HG02852 (cell line): ENCODE data around the gene LIMA1.
"Not testable (repeated sequence)": the region's sequence is repeated elsewhere in the genome, so short reads cannot be mapped to it uniquely, and the experiment has no call there.

Experiments
- ATAC-seq: cut with Tn5 transposase; IDR thresholded peaks from one replicate; pipeline ENCODE4 v1.9.1; 2021; ENCODE audit warnings: mild to moderate bottlenecking, moderate library complexity; ENCODE audit not compliant: unreplicated experiment

The LIMA1 gene

GRCh38 chr12:50220363-50220995 lies 62.8 kb downstream of the LIMA1 start:
- ATAC-seq, result peak; percentile 48

DNA sequence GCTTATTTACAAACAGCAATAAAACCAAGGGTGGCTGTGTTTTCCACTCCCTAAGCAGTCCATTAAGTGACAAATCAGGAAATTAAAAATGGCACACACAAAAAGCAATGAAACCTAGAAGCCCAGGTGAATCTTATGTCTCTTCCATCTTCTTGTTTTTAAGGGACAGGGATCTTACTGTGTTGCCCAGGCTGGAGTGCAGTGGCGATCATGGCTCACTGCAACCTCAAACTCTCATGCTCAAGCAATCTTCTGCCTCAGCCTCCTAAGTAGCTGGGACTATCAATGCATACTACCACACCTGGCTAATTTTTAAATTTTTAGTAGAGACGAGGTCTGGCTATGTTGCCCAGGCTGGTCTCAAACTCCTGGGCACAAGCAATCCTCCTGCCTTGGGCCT lies 63.8 kb downstream of the LIMA1 start:
- no peak for ATAC-seq

DNA sequence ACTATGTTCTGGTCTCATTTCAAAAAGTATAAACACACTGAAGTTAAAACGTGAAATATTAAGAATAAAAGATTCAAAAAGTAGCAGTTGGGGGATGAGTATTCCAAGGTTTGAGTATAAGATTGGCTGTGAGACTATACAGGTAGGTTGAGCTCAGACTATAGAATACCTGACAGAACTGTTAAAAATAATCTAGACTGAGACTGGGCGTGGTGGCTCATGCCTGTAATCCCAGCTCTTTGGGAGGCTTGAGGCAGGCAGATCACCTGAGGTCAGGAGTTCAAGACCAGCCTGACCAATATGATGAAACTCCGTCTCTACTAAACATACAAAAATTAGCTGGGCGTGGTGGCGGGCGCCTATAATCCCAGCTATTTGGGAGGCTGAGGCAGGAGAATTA lies 64.3 kb downstream of the LIMA1 start:
- ATAC-seq, result not testable (repeated sequence)

DNA sequence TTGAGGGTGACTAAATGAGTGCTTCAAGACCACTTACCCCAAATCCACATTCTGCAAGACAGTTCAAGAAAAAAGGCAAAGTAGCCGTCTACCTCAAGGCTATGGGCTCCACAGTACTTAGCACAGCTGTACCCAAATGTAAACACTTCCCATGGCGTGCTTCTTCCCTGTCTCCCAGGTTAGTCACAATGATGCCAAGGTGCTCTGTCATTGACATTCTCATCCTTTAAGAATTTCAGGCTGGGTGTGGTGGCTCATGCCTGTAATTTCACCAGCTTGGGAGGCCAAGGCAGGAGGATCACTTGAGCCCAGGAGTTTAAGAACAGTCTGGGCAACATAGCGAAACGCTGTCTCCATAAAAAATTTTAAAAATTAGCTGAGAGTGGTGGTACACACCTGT lies 64.9 kb downstream of the LIMA1 start:
- no peak for ATAC-seq

DNA sequence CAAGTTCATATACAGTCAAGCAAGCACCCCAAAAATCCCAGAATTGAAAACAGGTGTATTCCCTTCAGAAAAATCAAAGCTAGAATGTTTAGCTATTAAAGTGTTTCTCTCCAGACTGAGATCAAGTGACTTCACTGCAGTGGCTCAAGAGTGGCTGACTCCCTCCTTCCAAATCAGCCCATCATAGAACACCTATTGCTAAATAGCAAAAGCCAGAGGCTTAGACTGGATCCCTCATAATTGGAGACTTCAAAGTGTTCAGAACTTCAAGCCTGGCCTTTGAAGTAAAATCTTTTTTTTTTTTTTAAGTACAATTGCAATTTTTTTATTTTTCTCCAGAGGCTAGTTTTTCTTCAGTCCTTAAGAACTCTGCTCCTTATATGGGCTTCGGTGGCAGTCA lies 66.1 kb downstream of the LIMA1 start:
- ATAC-seq, result no peak

DNA sequence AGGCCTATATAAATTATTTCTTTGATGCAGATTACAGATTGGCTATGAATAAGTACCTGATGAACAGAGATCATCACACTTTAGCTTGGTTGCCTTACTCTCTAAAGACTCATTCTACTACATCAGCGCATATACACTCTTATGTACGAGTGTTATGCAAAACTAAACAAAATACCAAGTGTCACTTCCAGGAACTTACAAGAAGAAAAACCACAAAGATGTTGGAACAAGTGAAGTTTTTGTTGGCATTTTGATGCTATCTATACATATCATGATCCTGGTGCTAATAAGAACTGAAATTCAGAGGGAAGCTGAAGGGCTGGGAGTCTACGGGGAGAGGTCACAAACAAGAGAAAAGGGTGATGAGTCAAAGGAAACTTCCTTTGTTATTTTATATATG lies 68.3 kb downstream of the LIMA1 start:
- no peak for ATAC-seq

DNA sequence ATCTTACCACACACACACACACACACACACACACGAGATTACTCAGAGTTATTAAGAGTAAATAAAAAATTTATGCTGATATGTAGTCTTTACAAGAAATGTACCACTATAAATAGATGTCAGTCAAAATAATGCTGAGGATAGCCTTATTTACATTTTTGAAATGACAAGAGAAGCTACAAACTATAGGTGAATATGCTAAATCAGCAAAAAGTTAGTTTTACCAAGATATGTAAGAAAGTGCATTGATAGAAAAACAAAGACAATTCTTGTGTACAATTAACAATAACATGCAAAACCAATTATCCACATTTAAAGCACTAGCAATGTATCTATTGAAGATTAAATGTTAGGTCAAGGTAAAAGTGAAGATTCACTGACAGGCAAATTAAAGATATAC lies 69.3 kb downstream of the LIMA1 start:
- ATAC-seq, result no peak

GRCh38 chr12:50213439-50213838 lies 69.9 kb downstream of the LIMA1 start:
- no peak for ATAC-seq

DNA sequence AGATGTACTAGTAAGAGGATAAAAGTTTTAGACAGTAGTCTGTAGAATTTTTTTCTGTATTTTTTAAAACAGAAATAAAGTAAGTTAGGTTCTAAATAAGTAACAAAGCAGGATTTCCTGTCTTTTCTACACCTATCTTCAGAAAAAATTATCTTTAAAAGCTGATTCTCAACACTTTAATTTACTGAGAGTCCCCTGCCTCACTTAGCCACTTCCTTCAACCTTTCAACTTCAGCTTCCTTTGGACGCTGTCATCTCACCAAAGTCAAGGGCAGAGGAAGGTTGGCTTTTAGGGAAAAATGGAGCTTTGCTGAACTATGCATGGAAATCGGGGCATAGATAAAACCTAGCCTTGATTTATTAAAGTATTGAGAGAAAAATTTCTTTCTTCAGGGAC lies 71.3 kb downstream of the LIMA1 start:
- no peak for ATAC-seq

DNA sequence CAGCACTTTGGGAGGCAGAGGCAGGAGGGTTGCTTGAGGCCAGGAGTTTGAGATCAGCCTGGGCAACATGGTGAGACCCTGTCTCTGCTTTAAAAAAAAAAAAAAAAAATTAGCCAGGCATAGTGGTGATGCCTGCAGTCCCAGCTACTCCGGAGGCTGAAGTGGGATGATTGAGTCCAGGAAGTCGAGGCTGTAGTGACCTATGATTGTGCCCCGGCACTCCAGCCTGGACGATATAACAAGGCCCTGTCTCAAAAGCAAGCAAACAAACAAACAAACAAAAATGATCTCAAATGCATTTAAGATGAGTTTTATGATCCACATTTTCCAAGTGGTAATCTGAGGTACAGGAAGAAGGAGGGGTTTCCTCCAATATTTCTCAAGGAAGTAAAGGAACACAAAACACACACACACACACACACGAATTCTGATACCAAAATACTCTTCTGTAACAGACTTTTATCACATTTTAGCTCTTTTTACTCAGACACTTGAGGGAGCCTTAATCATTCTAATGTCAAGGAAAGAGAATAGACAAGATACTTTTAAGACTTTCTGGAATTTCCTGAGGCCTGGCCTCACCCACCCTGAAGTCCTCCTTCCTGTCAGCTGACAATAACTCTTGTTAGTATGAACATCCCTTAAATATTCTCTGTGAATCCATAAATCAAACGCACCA lies 71.8 kb downstream of the LIMA1 start:
- no peak for ATAC-seq

GRCh38 chr12:50207424-50207823 lies 75.9 kb downstream of the LIMA1 start:
- ATAC-seq, result no peak

DNA sequence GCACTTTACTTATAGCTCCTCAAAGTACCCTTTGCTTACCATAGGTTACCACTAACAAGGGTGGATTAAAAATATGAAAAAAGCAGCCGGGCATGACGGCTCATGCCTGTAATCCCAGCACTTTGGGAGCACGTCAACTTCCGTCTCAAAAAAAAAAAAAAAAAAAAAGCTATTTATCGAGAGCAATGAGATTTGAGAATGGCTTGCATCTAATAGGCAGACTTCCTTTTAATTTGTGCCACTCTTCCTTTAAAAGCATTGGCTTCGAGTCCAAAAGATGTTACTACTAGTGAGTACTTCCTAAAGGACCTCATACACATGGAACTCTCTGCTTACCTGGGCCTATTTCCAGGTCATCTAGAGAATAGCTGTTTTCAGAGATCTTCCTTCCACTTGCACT lies 77.7 kb downstream of the LIMA1 start:
- no peak for ATAC-seq

- no peak for ATAC-seq
Measured at GRCh38 chr12:50203691-50204090, 79.6 kb downstream of the LIMA1 start.

- no peak for ATAC-seq
Measured at GRCh38 chr12:50201987-50202521, 81.3 kb downstream of the LIMA1 start.

DNA sequence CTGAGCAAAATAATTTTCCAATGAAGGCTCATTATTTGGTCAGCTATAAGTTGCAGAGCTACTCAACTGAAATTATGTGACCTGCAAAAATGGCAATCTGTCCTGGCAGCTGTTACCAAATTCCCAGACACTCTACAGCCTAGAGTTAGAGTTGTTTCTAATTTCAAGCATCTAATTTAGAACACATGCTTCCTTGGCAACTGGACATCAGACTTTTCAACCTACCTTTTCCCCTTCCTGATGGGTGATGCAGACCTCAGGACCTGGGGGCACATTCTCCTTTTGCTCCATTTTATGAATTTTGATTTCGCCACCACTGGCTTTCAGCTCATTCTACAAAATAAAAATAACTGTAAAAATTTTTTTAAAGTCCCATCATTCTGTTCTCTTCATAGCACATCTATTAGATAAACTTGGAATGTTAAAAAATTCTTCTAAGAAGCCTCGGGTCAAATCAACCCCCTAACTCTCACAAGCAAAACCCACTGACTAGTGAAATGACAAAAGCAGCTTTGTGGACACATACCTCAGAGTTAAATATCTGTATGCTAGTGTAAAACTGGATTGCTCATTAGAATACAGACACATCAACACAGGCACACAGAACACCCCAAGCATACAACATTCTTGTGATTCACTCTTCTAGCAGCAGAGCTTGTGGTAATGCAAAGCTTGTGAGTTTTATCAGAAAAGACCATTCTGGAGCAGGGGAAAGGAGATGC lies 82.6 kb downstream of the LIMA1 start:
- ATAC-seq, result no peak

DNA sequence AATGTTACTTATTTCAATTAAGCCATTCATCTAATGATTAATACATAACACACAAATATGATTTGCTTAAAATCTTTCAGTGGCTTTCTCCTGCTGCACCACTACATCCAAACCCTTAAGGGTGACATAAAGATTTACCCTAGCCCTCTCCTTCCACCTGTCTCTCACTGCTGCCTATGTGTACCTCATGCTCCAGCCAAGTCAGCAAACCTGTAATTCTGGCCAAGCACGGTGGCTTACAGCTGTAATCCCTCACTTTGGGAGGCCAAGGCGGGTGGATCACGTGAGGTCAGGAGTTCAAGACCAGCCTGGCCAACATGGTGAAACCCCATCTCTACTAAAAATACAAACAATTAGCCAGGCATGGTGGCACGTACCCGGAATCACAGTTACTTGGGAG lies 84.5 kb downstream of the LIMA1 start:
- ATAC-seq, result no peak

- no peak for ATAC-seq
Measured at GRCh38 chr12:50197297-50197727, 86.0 kb downstream of the LIMA1 start.

- no peak for ATAC-seq
Measured at GRCh38 chr12:50196537-50196936, 86.8 kb downstream of the LIMA1 start.

DNA sequence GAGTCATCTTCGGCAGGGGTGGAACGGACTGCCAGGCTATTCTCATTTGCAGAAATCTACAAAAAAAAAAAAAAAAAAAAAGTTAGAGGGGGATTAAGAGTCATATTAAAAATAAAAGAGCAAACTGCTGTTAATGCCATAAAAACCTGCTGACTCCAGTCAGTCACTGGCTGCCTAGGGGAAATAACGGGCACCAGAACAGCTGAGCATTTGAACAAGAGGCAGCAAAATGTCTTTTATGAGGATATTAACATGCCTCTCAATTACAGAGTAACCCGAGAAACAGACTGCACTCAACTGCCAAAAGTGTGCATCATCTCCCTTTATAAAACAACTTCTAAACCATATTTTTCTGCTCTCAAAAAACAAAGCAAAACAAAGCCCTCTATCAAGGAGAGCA lies 87.5 kb downstream of the LIMA1 start:
- no peak for ATAC-seq

GRCh38 chr12:50192908-50193307 lies 90.4 kb downstream of the LIMA1 start:
- ATAC-seq, result no peak

DNA sequence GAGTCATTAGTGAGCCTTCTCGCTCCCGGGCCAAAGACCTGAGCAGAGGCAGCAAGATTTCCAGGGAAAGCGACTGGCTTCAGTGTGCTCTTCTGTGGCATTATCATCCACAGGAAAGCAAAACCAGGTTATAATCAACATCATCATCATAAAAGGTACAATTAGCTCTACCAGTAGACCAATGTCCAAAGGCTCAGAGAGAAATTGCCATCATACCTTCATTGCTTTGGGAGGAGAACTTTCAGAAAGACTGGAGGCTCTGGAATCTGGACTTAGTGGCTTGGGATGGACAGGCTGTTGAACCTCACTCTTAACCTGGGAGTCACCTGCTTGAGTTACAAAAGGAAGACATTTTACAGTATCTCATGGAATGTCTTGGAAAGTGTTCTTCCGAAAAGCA lies 91.1 kb downstream of the LIMA1 start:
- ATAC-seq, result no peak

- ATAC-seq, result no peak
Measured at GRCh38 chr12:50190859-50191258, 92.5 kb downstream of the LIMA1 start.
